HG03558 (cell line): ENCODE measurements around the gene RNU2-63P.
A peak's percentile ranks its signal among the peaks of the same experiment; 100 is the strongest.
"Not testable (repeated sequence)": the region's sequence is repeated elsewhere in the genome, so short reads cannot be mapped to it uniquely, and the experiment has no call there.

Experiments
- ATAC-seq: cut with Tn5 transposase; IDR thresholded peaks from one replicate; pipeline ENCODE4 v1.9.1; 2021; ENCODE audit warnings: moderate number of reproducible peaks; ENCODE audit not compliant: unreplicated experiment; ENCODE audit errors: extremely low read depth

RNU2-63P gene

GRCh38 chr2:88016086-88016959 lies at the start of gene RNU2-63P:
Gene RNU2-63P (minus strand): TSS chr2:88016547.
- peak; percentile 67 for ATAC-seq

GRCh38 chr2:88061295-88061694 lies 44.9 kb upstream of the RNU2-63P start:
- no peak for ATAC-seq

- ATAC-seq: no peak
These were observed 44.5 kb upstream of the RNU2-63P start for GRCh38 chr2:88060907-88061275.

GRCh38 chr2:88059979-88060906 lies 43.9 kb upstream of the RNU2-63P start:
- ATAC-seq: no peak

- ATAC-seq: no peak
These were observed 41.8 kb upstream of the RNU2-63P start for GRCh38 chr2:88058191-88058590.

GRCh38 chr2:88057437-88057844 lies 41.1 kb upstream of the RNU2-63P start:
- no peak for ATAC-seq

GRCh38 chr2:88055371-88056128 lies 39.2 kb upstream of the RNU2-63P start, which contains the start of gene KRCC1:
Gene KRCC1 (minus strand): TSS chr2:88055783. CDS start chr2:88028563, 27,220 bp downstream.
- peak; percentile 84 for ATAC-seq

GRCh38 chr2:88054782-88055370 lies 38.5 kb upstream of the RNU2-63P start:
- ATAC-seq: no peak

- ATAC-seq: no peak
These were observed 37.8 kb upstream of the RNU2-63P start for GRCh38 chr2:88053934-88054781.

- no peak for ATAC-seq
These were observed 36.9 kb upstream of the RNU2-63P start for GRCh38 chr2:88053296-88053695.

- no peak for ATAC-seq
These were observed 35.4 kb upstream of the RNU2-63P start for GRCh38 chr2:88051792-88052191.

GRCh38 chr2:88049622-88050021 lies 33.3 kb upstream of the RNU2-63P start:
- ATAC-seq: no peak

GRCh38 chr2:88048541-88048940 lies 32.2 kb upstream of the RNU2-63P start:
- ATAC-seq: no peak

GRCh38 chr2:88045561-88045960 lies 29.2 kb upstream of the RNU2-63P start:
- not testable (repeated sequence) for ATAC-seq

GRCh38 chr2:88042476-88042875 lies 26.1 kb upstream of the RNU2-63P start:
- no peak for ATAC-seq

GRCh38 chr2:88038263-88039105 lies 22.1 kb upstream of the RNU2-63P start:
- ATAC-seq: no peak

- no peak for ATAC-seq
These were observed 20.3 kb upstream of the RNU2-63P start for GRCh38 chr2:88036606-88037005.

- no peak for ATAC-seq
These were observed 19.8 kb upstream of the RNU2-63P start for GRCh38 chr2:88036182-88036581.
